GM20000 (cell line): Measurements from ENCODE around the gene EPB41L3.

Experiments
- DNase-seq: peaks from one replicate; pipeline ENCODE4 v3.0.0; 2012; ENCODE audit warnings: low spot score
- TF ChIP-seq, protein P1 (sequence below): IDR thresholded peaks from 2 replicates; pipeline ENCODE4 v1.5.1; 2012; ENCODE audit warnings: mild to moderate bottlenecking, control low read depth; ENCODE audit errors: extremely low read depth, missing control alignments

The EPB41L3 gene

DNA sequence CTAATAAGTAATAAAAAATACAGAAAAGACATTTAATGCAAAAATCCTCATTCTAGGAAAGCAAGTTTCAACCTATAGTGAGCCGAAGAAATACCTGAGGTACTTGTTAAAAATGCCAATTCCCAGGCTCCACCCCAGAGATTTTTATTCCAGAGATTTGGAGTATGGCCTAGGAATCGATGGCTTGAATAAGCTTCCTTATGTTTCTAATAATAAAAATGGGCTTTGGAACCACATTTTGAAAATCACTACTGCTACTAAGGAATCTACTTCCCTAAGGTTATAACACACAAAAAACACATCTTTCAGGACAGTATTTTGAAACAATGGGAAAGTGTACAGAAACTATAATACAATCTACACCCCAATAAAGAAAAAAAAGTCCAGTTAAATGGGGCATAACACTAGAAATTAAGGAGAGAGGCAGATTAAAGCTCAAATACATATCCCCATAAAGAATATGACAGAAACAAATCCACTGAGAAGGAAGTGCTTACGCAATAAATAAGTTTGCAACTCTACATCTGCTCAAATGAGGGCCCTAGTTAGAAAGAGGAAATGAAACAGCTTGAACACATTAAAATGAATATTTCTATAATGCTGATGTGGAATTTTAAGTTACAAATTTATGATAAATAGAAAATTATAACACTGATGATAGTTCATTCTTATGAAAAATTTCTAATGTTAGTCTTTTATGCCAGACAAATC, 103.7 kb downstream of the EPB41L3 start:
- no peak for DNase-seq
- TF ChIP-seq, protein P1, sequence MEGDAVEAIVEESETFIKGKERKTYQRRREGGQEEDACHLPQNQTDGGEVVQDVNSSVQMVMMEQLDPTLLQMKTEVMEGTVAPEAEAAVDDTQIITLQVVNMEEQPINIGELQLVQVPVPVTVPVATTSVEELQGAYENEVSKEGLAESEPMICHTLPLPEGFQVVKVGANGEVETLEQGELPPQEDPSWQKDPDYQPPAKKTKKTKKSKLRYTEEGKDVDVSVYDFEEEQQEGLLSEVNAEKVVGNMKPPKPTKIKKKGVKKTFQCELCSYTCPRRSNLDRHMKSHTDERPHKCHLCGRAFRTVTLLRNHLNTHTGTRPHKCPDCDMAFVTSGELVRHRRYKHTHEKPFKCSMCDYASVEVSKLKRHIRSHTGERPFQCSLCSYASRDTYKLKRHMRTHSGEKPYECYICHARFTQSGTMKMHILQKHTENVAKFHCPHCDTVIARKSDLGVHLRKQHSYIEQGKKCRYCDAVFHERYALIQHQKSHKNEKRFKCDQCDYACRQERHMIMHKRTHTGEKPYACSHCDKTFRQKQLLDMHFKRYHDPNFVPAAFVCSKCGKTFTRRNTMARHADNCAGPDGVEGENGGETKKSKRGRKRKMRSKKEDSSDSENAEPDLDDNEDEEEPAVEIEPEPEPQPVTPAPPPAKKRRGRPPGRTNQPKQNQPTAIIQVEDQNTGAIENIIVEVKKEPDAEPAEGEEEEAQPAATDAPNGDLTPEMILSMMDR, result no peak

DNA sequence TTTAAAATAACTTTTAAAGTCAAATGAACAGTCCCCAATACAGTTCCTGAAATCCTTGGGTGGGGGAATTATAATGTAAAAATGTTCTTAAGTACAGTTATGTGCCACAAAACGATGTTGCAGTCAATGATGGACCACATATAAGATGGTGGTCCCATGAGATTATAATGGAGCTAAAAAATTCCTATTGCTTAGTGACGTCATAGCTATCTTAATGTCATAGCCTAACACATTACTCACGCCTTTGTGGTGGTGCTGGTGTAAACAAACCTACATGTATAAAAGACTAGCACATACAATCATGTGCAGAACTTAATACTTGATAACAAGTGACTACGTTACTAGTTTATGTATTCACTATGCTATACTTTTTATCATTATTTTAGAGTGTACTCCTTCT, 109.4 kb downstream of the EPB41L3 start:
- TF ChIP-seq, protein P1, result no peak
- no peak for DNase-seq

DNA sequence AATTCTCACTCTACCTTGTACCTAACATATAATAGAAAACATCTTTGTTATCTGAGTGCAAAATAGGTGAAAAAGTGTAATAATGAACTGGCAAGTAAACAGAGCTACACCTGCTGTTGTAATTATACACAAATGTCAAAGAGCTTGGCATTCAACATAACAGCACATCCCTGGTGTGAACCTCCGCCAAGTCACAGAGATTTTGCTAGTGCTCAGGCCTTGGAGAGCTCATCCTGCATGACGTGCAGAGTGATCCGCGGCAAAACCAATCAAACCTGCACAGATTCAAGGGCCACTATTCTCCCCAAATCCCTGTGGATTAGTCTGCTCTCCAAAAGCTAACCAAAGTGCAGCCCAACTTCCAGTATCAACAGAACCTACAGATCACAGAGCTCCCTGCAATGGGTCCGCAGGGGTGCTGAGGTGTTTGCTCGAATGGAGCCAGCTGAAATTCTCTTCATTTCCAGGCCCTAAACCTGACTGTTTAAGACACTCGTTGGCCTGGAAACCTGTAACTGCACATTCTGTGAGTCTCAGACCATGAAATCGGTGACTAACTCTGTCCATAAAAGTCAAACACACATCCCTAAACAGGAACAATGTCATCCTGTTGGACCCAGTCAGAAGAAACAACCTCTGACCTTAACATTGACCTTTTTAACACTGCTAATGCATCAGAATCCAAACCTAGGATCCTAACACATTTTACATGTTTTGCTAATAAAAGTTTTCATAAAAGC, 111.8 kb downstream of the EPB41L3 start:
- TF ChIP-seq, protein P1, result no peak
- no peak for DNase-seq

DNA sequence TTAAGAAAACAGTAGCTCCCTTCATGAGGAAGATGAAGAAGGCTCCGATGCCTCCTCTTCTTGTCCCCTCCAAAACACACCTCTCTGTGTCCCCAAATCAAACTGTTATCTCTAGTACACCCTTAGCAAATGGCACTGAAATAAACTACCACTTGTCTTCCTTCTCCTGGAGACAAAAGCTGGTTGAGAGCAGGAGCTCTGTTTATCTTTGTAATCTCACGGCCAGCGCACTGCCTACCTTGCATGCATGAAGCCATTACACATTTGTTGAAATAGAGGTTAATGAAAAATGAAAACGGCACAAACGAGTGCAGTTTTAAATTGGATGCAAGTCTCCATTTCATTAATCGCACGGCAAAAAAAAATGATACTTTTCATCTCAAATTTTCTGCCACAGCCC, 113.7 kb downstream of the EPB41L3 start:
- TF ChIP-seq, protein P1, result no peak
- no peak for DNase-seq

DNA sequence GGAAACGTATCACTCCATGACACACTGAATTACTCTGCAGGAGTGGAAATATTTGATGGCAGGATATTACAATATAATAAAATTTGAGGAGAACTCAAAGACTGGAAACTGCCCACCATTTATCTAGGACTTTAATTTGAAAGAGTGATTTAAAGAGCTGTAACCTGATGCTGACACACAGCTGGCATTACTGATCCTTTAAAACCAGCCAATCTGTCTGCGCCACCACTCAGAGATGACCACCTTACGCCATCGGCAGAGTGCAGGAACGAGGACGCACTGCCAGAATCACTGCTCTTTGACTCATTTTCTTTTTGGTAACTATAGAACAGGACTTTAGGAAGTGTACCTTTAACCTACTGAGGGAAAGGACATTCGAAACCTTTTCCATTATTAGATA, 114.1 kb downstream of the EPB41L3 start:
- TF ChIP-seq, protein P1, result no peak
- DNase-seq, result no peak

DNA sequence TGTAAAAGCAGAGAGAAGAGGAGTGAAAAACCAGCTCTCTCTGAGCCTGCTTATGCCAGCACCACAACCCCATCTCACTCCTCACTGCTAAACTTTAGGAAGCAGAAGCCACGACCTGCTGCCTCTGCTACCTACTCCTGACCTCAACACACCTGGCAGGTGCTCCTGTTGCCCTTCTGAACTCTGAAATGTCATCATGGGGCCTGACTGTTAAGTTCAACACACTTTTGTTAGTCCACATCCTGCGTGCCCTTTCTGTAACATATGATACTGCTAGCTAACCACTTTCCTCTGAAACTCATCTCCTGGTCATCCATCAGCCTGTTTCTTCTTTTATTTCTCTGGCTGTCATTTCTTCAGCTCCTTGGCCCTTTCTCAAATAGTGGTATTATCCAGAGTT, 118.1 kb downstream of the EPB41L3 start:
- TF ChIP-seq, protein P1, result no peak
- no peak for DNase-seq

DNA sequence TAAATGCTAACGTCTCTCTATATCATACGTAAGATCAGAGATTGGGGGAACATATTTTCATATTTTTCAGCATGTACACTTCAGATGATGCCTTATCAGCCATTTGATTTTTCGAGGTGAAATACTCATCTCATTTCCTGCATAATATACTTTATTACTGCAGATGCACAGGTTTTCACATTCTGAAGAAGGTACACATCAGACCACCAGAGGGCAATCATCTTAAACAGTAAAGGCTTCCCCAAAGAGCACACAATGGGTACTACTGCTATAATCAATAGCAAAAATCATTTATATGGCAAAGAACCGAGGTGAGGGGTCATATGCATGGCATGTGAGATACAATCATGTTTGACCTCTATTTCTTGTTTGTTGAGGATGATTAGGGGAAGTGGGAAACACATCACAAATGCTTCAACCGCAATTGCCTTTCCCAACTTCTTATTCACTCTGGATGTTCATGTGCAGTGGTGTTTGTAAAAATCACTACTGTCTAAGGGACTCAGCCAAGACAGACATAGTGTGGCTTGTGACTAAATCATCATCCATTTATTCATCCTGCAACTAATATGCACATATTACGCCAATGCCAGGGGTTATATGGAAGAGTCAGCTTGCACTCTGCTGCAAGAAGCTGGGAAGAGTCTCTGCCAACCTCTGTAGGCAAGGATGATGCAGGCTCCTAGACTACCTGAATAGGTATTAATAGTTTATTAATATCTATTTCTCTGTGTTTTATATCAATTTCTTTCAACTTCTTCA, 118.7 kb downstream of the EPB41L3 start:
- DNase-seq, result no peak

More for the DNA sequence above, 118.7 kb downstream of the EPB41L3 start:
- TF ChIP-seq, protein P1, result peak; percentile 19
